Chondrocyte (in vitro differentiated cells): ENCODE data around the gene GNAL. TPM values are rescaled to one million over a fixed set of nuclear protein-coding genes. Genes with fewer than 3 reads are reported as not detected.

Experiments used
- DNase-seq: peaks from one replicate; pipeline ENCODE4 v3.0.0; 2021; ENCODE audit warnings: mixed read lengths, low spot score
- H3K27ac Mint-ChIP-seq: one replicate; pipeline ENCODE4 v1.8.0; 2021; ENCODE audit warnings: mild to moderate bottlenecking, moderate library complexity, mixed read lengths; ENCODE audit not compliant: unreplicated experiment
- H3K27me3 Mint-ChIP-seq: 2 replicates; pipeline ENCODE4 v1.8.0; 2021; ENCODE audit warnings: low read depth, mixed read lengths
- H3K36me3 Mint-ChIP-seq: 2 replicates; pipeline ENCODE4 v1.8.0; 2021; ENCODE audit warnings: low read depth, mixed read lengths
- H3K4me1 Mint-ChIP-seq: 2 replicates; pipeline ENCODE4 v1.8.0; 2021; ENCODE audit warnings: low read depth, mild to moderate bottlenecking, mixed read lengths
- H3K4me3 Mint-ChIP-seq: one replicate; pipeline ENCODE4 v1.8.0; 2021; ENCODE audit warnings: mild to moderate bottlenecking, moderate library complexity, mixed read lengths; ENCODE audit not compliant: unreplicated experiment
- H3K9me3 Mint-ChIP-seq: 2 replicates; pipeline ENCODE4 v1.8.0; 2021; ENCODE audit warnings: low read depth, mixed read lengths
- total RNA-seq: library from RNA; stranded (reverse); gene quantifications from 3 replicates; pipeline ENCODE4 v1.2.1, GENCODE V29; 2021
- TF ChIP-seq, protein P1 (sequence below): fragments of 200-600 bp; sonication (generic); IDR thresholded peaks from 2 replicates; pipeline ENCODE4 v1.5.0; 2021; ENCODE audit warnings: antibody characterized with exemption, mild to moderate bottlenecking, moderate library complexity

The GNAL gene
- total RNA-seq, 1 donor from 2014 or later, result 5.9 TPM

GRCh38 chr18:11785444-11786055, 96.5 kb downstream of the GNAL start:
- no peaks in the 10 kb centered on the region for H3K36me3 Mint-ChIP-seq

DNA sequence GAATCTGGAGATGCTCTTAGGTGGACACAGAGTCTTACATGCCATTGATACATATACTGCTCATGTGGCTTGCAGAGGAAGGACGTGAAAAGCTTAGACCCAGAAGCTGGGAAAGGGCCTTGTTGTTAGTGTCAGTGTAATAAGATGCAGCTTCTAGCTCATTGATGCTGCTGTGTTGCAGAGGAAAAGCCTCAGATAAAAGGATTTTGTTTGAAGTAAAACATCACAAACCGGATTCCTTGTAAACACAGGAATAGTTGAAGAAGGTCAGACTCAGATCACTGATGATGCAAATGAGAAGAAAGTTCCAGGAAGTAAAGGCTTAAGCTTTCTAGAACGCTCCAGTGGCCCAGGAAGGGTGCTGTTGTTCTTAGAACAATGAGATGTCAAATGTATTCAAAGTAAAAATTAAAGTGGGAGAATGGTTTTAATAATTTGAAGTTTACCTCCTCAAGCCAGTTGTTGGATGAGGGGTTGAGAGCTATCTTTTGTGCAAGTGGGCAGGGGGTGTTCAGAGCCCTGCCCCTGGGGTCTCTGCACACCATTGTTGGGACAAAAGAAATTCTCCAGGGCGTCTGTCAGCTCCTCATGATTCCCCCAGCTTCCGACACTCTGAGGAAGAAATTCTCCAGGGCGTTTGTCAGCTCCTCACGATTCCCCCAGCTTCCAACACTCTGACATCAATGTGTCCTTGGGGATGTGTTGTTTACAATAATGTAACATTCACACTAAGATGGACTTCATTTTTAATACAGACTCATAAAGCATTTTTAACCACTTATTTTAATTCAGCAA, 100.8 kb downstream of the GNAL start:
- Mint-ChIP-seq H3K36me3 (no peaks in the 10 kb centered on the region), H3K27me3 (no peaks in the 10 kb centered on the region), H3K4me1 (peaks cover 6% of the 10 kb centered on the region), H3K9me3 (no peaks in the 10 kb centered on the region), H3K4me3 (no peak overlapping the region), H3K27ac (no peak overlapping the region)
- TF ChIP-seq, protein P1, sequence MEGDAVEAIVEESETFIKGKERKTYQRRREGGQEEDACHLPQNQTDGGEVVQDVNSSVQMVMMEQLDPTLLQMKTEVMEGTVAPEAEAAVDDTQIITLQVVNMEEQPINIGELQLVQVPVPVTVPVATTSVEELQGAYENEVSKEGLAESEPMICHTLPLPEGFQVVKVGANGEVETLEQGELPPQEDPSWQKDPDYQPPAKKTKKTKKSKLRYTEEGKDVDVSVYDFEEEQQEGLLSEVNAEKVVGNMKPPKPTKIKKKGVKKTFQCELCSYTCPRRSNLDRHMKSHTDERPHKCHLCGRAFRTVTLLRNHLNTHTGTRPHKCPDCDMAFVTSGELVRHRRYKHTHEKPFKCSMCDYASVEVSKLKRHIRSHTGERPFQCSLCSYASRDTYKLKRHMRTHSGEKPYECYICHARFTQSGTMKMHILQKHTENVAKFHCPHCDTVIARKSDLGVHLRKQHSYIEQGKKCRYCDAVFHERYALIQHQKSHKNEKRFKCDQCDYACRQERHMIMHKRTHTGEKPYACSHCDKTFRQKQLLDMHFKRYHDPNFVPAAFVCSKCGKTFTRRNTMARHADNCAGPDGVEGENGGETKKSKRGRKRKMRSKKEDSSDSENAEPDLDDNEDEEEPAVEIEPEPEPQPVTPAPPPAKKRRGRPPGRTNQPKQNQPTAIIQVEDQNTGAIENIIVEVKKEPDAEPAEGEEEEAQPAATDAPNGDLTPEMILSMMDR, result no peak
- DNase-seq, result no peak

More at GRCh38 chr18:11785444-11786055, 96.5 kb downstream of the GNAL start:
- no peaks in the 10 kb centered on the region for H3K9me3 Mint-ChIP-seq
- H3K4me1 Mint-ChIP-seq, result peaks cover 6% of the 10 kb centered on the region
- H3K27ac Mint-ChIP-seq, result no peak overlapping the region
- no peak overlapping the region for H3K4me3 Mint-ChIP-seq
- no peaks in the 10 kb centered on the region for H3K27me3 Mint-ChIP-seq
- TF ChIP-seq, protein P1, result no peak
- no peak for DNase-seq

GRCh38 chr18:11791131-11791530, 102.1 kb downstream of the GNAL start:
- no peaks in the 10 kb centered on the region for H3K9me3 Mint-ChIP-seq
- H3K4me1 Mint-ChIP-seq, result no peaks in the 10 kb centered on the region
- H3K4me3 Mint-ChIP-seq, result no peak overlapping the region
- no peak overlapping the region for H3K27ac Mint-ChIP-seq
- DNase-seq, result no peak
- no peaks in the 10 kb centered on the region for H3K27me3 Mint-ChIP-seq
- no peaks in the 10 kb centered on the region for H3K36me3 Mint-ChIP-seq
- TF ChIP-seq, protein P1, result no peak

DNA sequence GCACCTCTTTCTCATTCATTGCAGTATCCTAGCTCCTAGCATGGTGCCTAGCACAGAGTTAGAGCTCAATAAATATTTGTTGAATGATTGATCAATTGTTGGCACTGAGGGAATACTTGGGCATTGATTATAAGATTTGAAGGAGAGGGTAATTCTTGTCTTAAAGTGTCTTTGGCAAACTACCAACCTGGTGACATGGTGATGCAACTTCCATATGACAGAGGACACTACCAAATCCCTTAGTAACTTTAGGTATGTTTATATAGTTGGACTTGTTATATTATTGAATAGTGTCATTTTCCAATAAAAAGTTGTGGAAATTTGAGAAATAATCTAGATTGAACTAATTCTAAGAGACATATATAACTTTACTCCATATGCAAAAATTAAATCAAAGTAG, 103.6 kb downstream of the GNAL start:
- no peaks in the 10 kb centered on the region for H3K9me3 Mint-ChIP-seq
- H3K27ac Mint-ChIP-seq, result no peak overlapping the region
- H3K4me1 Mint-ChIP-seq, result no peaks in the 10 kb centered on the region
- no peak overlapping the region for H3K4me3 Mint-ChIP-seq
- no peak for DNase-seq
- no peaks in the 10 kb centered on the region for H3K27me3 Mint-ChIP-seq
- H3K36me3 Mint-ChIP-seq, result no peaks in the 10 kb centered on the region
- TF ChIP-seq, protein P1, result no peak

DNA sequence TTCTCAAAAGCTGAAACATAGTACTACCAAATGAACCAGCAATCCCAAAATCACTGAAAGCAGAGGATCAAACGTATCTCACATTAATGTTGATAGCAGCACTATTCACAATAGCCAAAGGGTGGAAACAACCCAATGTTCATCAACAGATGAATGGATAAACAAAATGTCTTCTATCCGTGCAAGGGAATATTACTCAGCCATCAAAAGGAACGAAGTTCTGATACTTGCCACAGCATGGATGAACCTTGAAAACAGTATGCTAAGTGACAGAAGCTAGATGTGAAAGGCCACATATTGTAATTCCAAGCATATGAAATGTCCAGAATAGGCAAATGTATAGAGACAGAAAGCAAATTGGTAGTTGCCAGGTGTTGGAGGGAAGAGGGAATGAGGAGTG, 105.1 kb downstream of the GNAL start:
- H3K4me1 Mint-ChIP-seq, result no peaks in the 10 kb centered on the region
- TF ChIP-seq, protein P1, result no peak
- no peaks in the 10 kb centered on the region for H3K27me3 Mint-ChIP-seq

More for the DNA sequence above, 105.1 kb downstream of the GNAL start:
- DNase-seq, result no peak
- Mint-ChIP-seq H3K9me3 (no peaks in the 10 kb centered on the region), H3K4me3 (no peak overlapping the region), H3K36me3 (no peaks in the 10 kb centered on the region), H3K27ac (no peak overlapping the region)
